RWPE2 (cell line): Measurements from ENCODE around the gene UBE2L3.

ENCODE experiments used
- ATAC-seq: fragments of 200-7000 bp; cut with Tn5 transposase; 3 replicates; pipeline ENCODE4 v1.9.1; 2021; ENCODE audit warnings: low read depth
- DNase-seq: peaks from one replicate; pipeline ENCODE4 v3.0.0-alpha.2; 2020; ENCODE audit warnings: low spot score
- H3K27ac ChIP-seq: fragments of 450-650 bp; 2 replicates; pipeline ENCODE4 v1.5.1; 2017; ENCODE audit warnings: mild to moderate bottlenecking; ENCODE audit not compliant: poor library complexity, severe bottlenecking
- H3K27me3 ChIP-seq: fragments of 250-450 bp; sonication (Bioruptor Pico); 2 replicates; pipeline ENCODE4 v1.5.1; 2021; ENCODE audit warnings: mild to moderate bottlenecking, moderate library complexity; ENCODE audit not compliant: insufficient read depth, poor library complexity, severe bottlenecking
- H3K36me3 ChIP-seq: fragments of 250-450 bp; sonication (Bioruptor Pico); 2 replicates; pipeline ENCODE4 v1.5.1; 2020; ENCODE audit warnings: low read depth, mild to moderate bottlenecking, moderate library complexity
- H3K4me1 ChIP-seq: fragments of 250-450 bp; sonication (Bioruptor Pico); 2 replicates; pipeline ENCODE4 v1.5.1; 2021; ENCODE audit warnings: mild to moderate bottlenecking, moderate library complexity; ENCODE audit not compliant: insufficient read depth, poor library complexity, severe bottlenecking
- H3K4me3 ChIP-seq: fragments of 250-450 bp; sonication (Bioruptor Pico); 2 replicates; pipeline ENCODE4 v1.5.1; 2021; ENCODE audit warnings: mild to moderate bottlenecking, moderate library complexity; ENCODE audit not compliant: severe bottlenecking
- H3K9me3 ChIP-seq: fragments of 250-450 bp; sonication (Bioruptor Pico); 2 replicates; pipeline ENCODE4 v1.5.1; 2021; ENCODE audit warnings: mild to moderate bottlenecking, moderate library complexity; ENCODE audit not compliant: severe bottlenecking
- TF ChIP-seq, protein P1 (sequence below): fragments of 450-650 bp; IDR thresholded peaks from one replicate; pipeline ENCODE4 v1.5.1; 2017; ENCODE audit warnings: mild to moderate bottlenecking, moderate library complexity; ENCODE audit not compliant: poor library complexity, severe bottlenecking

UBE2L3 gene

GRCh38 chr22:21598302-21598701 is 30.8 kb downstream of the UBE2L3 start:
- Histone ChIP-seq H3K36me3 (peaks cover 60% of the 10 kb centered on the region), H3K27ac (no peak overlapping the region), H3K4me3 (no peak overlapping the region), H3K9me3 (no peaks in the 10 kb centered on the region), H3K4me1 (no peaks in the 10 kb centered on the region), H3K27me3 (no peaks in the 10 kb centered on the region)
- DNase-seq (no peak), ATAC-seq (no peak)
- TF ChIP-seq, protein P1, sequence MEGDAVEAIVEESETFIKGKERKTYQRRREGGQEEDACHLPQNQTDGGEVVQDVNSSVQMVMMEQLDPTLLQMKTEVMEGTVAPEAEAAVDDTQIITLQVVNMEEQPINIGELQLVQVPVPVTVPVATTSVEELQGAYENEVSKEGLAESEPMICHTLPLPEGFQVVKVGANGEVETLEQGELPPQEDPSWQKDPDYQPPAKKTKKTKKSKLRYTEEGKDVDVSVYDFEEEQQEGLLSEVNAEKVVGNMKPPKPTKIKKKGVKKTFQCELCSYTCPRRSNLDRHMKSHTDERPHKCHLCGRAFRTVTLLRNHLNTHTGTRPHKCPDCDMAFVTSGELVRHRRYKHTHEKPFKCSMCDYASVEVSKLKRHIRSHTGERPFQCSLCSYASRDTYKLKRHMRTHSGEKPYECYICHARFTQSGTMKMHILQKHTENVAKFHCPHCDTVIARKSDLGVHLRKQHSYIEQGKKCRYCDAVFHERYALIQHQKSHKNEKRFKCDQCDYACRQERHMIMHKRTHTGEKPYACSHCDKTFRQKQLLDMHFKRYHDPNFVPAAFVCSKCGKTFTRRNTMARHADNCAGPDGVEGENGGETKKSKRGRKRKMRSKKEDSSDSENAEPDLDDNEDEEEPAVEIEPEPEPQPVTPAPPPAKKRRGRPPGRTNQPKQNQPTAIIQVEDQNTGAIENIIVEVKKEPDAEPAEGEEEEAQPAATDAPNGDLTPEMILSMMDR: no peak

DNA sequence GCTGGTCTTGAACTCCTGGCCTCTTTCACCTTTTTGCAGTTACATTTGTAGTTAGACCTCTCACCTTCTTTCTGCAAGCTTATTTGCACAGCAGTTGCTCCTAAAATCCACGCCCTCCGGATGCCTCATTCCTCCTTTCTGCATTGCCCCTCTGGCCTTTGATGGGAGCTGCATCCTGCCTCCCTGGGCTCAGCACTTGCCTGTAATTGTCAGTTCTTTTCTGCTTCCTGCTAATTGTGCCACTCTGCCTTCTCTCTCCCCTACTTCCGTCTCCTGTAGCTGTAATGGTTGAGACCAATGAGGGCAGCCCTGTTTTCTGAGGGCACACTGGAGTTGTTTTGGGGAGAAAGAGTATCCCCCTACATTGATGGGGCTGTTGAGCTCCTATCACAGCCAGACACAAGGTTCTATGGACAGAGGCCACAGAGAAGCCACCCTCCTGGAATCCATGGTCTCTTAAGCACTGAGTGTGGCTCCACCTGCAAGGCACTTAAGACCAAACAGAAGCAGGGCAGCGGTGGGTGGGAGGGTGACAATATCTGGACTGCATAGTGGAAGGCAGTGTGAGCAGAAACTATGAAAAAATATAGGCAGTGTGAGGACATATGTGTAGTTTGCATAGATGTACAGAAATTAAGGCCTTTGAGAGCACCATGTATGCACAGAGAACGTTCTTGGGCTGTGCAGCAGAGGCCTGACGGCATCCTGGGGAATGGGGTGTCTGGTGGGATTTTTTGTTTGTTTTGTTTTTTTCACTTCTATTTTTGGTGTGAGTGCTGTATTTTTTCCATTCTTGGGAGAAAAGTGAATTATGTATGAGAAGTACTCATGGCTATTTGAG is 31.8 kb downstream of the UBE2L3 start:
- no peaks in the 10 kb centered on the region for H3K9me3 ChIP-seq
- ATAC-seq (no peak), DNase-seq (no peak)
- no peaks in the 10 kb centered on the region for H3K27me3 ChIP-seq
- no peak overlapping the region for H3K4me3 ChIP-seq
- no peak overlapping the region for H3K27ac ChIP-seq
- TF ChIP-seq, protein P1: no peak
- peaks cover 52% of the 10 kb centered on the region for H3K36me3 ChIP-seq
- H3K4me1 ChIP-seq: no peaks in the 10 kb centered on the region

DNA sequence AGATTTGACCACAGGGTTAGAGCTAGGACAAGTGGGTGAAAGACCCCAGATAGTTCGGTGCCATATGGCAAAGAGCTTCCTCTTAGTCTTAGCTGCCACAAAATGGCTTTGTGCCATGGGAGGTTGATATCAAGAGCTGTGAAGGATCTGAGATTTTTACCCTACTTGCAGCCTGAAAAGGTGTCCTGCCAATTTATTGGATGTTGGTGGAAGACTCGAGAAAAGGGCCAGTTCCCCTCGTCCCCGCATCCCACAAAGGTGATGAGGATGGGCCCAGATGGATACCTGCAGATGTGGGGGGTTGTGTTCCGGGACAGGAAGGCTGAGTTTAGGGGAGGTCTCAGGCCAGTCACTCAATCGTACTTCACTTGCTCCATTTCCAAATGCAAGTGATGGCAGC is 35.1 kb downstream of the UBE2L3 start:
- Histone ChIP-seq H3K36me3 (peaks cover 24% of the 10 kb centered on the region), H3K27me3 (no peaks in the 10 kb centered on the region), H3K9me3 (no peaks in the 10 kb centered on the region), H3K4me1 (no peaks in the 10 kb centered on the region), H3K27ac (no peak overlapping the region), H3K4me3 (no peak overlapping the region)
- DNase-seq (no peak), ATAC-seq (no peak)
- TF ChIP-seq, protein P1: no peak

GRCh38 chr22:21603973-21604372 is 36.5 kb downstream of the UBE2L3 start:
- ATAC-seq: no peak
- Histone ChIP-seq H3K36me3 (peaks cover 23% of the 10 kb centered on the region), H3K4me1 (no peaks in the 10 kb centered on the region), H3K4me3 (no peak overlapping the region), H3K9me3 (no peaks in the 10 kb centered on the region), H3K27me3 (no peaks in the 10 kb centered on the region), H3K27ac (no peak overlapping the region)
- TF ChIP-seq, protein P1: no peak
- DNase-seq: no peak
